Mesenchymal stem cell (in vitro differentiated cells and primary cell): Measurements from ENCODE around the gene LRRC26.

Experiments
- DNase-seq: peaks from one replicate; pipeline ENCODE4 v3.0.0-alpha.2; 2013
- H2AFZ ChIP-seq: one replicate; pipeline ENCODE4 v1.6.1; 2013; ENCODE audit warnings: low read depth, mild to moderate bottlenecking, control low read depth, inconsistent platforms, low read length, moderate library complexity
- H2AK5ac ChIP-seq: 2 replicates; pipeline ENCODE4 v1.6.1; 2013; ENCODE audit warnings: low read length, moderate library complexity, mild to moderate bottlenecking, inconsistent platforms; ENCODE audit not compliant: severe bottlenecking
- H2BK120ac ChIP-seq: one replicate; pipeline ENCODE4 v1.6.1; 2013; ENCODE audit warnings: low read depth, mild to moderate bottlenecking, inconsistent platforms, low read length, moderate library complexity
- H2BK12ac ChIP-seq, 2 experiments: one replicate each; pipeline ENCODE4 v1.6.1; 2013; ENCODE audit warnings: inconsistent platforms in 2 of 2, low read length in 2 of 2, mild to moderate bottlenecking in 2 of 2, moderate library complexity in 2 of 2, control low read depth in 1 of 2
- H2BK15ac ChIP-seq: one replicate; pipeline ENCODE4 v1.6.1; 2013; ENCODE audit warnings: mild to moderate bottlenecking, low read depth, inconsistent platforms; ENCODE audit not compliant: poor library complexity, severe bottlenecking
- H2BK5ac ChIP-seq: 2 replicates; pipeline ENCODE4 v1.6.1; 2013; ENCODE audit warnings: low read depth, mild to moderate bottlenecking, low read length, control low read depth, inconsistent platforms; ENCODE audit not compliant: poor library complexity, severe bottlenecking
- H3K14ac ChIP-seq, 2 experiments: one replicate each; pipeline ENCODE4 v1.6.1; 2013; ENCODE audit warnings: inconsistent platforms in 2 of 2, low read length in 2 of 2, control low read depth in 1 of 2, mild to moderate bottlenecking in 1 of 2, moderate library complexity in 1 of 2
- H3K18ac ChIP-seq, 2 experiments: one replicate each; pipeline ENCODE4 v1.6.1; 2013; ENCODE audit warnings: inconsistent platforms in 2 of 2, low read length in 2 of 2, control low read depth in 1 of 2, low read depth in 1 of 2, mild to moderate bottlenecking in 1 of 2
- H3K23ac ChIP-seq, 2 experiments: one replicate each; pipeline ENCODE4 v1.6.1; 2013; ENCODE audit warnings: inconsistent platforms in 2 of 2, low read length in 2 of 2, mild to moderate bottlenecking in 2 of 2, moderate library complexity in 2 of 2, control low read depth in 1 of 2
- H3K27ac ChIP-seq: 2 replicates; pipeline ENCODE4 v1.5.1; 2013; ENCODE audit warnings: mild to moderate bottlenecking, moderate library complexity, low read length, control low read depth, inconsistent platforms; ENCODE audit not compliant: poor library complexity, severe bottlenecking
- H3K27me3 ChIP-seq, 2 experiments: 2 replicates each; pipeline versions ENCODE4 v1.6.1 to v1.7.0; 2013; ENCODE audit warnings: low read length in 2 of 2, mild to moderate bottlenecking in 2 of 2, moderate library complexity in 2 of 2, control low read depth in 1 of 2, inconsistent platforms in 1 of 2; ENCODE audit not compliant: control insufficient read depth in 1 of 2, insufficient read depth in 1 of 2
- H3K36me3 ChIP-seq, 2 experiments: 2 replicates each; pipeline versions ENCODE4 v1.6.1 to v1.7.0; 2013; ENCODE audit warnings: low read length in 2 of 2, control low read depth in 1 of 2, inconsistent platforms in 1 of 2, low read depth in 1 of 2, mild to moderate bottlenecking in 1 of 2; ENCODE audit not compliant: insufficient read depth in 2 of 2, control insufficient read depth in 1 of 2
- H3K4ac ChIP-seq, 2 experiments: one replicate each; pipeline ENCODE4 v1.6.1; 2013; ENCODE audit warnings: inconsistent platforms in 2 of 2, low read length in 2 of 2, mild to moderate bottlenecking in 2 of 2, moderate library complexity in 2 of 2, control low read depth in 1 of 2, low read depth in 1 of 2
- H3K4me1 ChIP-seq: 2 replicates; pipeline ENCODE4 v1.6.1; 2013; ENCODE audit warnings: low read depth, low read length, control low read depth; ENCODE audit not compliant: control insufficient read depth, insufficient read depth
- H3K4me2 ChIP-seq: 2 replicates; pipeline ENCODE4 v1.6.1; 2013; ENCODE audit warnings: low read length, mild to moderate bottlenecking, inconsistent platforms; ENCODE audit not compliant: poor library complexity, severe bottlenecking
- H3K4me3 ChIP-seq, 2 experiments: 2 replicates each; pipeline versions ENCODE4 v1.5.1 to v1.7.0; 2013; ENCODE audit warnings: low read length in 2 of 2, mild to moderate bottlenecking in 2 of 2, control low read depth in 1 of 2, low read depth in 1 of 2; ENCODE audit not compliant: insufficient read depth in 1 of 2
- H3K79me1 ChIP-seq: replicated peaks from 2 replicates; pipeline ENCODE4 v1.6.1; 2013; ENCODE audit warnings: mild to moderate bottlenecking, control low read depth, low read length, inconsistent platforms; ENCODE audit not compliant: poor library complexity, severe bottlenecking
- H3K9ac ChIP-seq: 2 replicates; pipeline ENCODE4 v1.7.0; 2013; ENCODE audit warnings: mild to moderate bottlenecking, low read length, moderate library complexity
- H3K9me3 ChIP-seq: 2 replicates; pipeline ENCODE4 v1.7.0; 2013; ENCODE audit warnings: mild to moderate bottlenecking, low read length; ENCODE audit not compliant: control insufficient read depth
- H4K8ac ChIP-seq: one replicate; pipeline ENCODE4 v1.6.1; 2013; ENCODE audit warnings: inconsistent platforms, mild to moderate bottlenecking, low read length, moderate library complexity
- H4K91ac ChIP-seq: one replicate; pipeline ENCODE4 v1.6.1; 2013; ENCODE audit warnings: mild to moderate bottlenecking, low read length, inconsistent platforms
- WGBS: methylation state at CpG from one replicate; pipeline ENCODE4 v1.1.7; 2013; ENCODE audit warnings: mixed read lengths; 5-methylcytosine and 5-hydroxymethylcytosine counted together

LRRC26 gene

DNA sequence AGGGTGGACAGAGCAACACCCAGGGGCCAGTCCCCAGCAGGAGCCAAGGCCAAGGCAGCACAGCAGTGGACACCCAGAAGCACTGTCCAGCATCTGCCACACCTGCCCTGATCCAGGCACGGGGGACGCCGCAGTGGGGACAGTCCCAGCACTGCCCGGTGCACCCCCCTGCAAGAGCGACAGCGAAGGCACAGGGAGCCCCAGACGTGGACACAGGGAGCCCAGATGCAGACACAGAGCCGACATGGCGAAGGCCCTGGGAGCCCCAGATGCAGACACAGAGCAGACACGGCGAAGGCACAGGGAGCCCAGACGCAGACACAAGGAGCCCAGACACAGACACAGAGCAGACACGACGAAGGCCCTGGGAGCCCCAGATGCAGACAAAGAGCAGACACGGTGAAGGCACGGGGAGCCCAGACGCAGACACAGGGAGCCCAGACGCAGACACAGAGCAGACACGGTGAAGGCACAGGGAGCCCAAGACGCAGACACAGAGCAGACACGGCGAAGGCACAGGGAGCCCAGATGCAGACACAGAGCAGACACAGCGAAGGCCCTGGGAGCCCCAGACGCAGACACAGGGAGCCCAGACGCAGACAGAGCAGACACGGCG lies 14.2 kb upstream of the LRRC26 start:
- Histone ChIP-seq H3K23ac (no peak overlapping the region), H3K36me3 (peaks cover 76 to 79% of the 10 kb centered on the region in 2 experiments), H3K4ac (no peak overlapping the region), H3K27ac (no peak overlapping the region), H3K4me2 (no peak overlapping the region), H3K4me1 (peaks cover 20% of the 10 kb centered on the region), H3K9me3 (no peaks in the 10 kb centered on the region), H3K4me3 (no peak overlapping the region), H3K9ac (no peak overlapping the region), H3K27me3 (no peaks in the 10 kb centered on the region), H2BK120ac (no peak overlapping the region), H2BK15ac (no peak overlapping the region), H2AK5ac (no peak overlapping the region), H3K18ac (no peak overlapping the region), H2AFZ (no peak overlapping the region), H4K8ac (no peak overlapping the region), H4K91ac (no peak overlapping the region), H3K79me1 (peaks cover 49% of the 10 kb centered on the region), H3K14ac (no peak overlapping the region), H2BK5ac (no peak overlapping the region), H2BK12ac (no peak overlapping the region)
- DNase-seq, result no peak
- 95% methylated on average over 27 of the region's 27 CpGs for WGBS

DNA sequence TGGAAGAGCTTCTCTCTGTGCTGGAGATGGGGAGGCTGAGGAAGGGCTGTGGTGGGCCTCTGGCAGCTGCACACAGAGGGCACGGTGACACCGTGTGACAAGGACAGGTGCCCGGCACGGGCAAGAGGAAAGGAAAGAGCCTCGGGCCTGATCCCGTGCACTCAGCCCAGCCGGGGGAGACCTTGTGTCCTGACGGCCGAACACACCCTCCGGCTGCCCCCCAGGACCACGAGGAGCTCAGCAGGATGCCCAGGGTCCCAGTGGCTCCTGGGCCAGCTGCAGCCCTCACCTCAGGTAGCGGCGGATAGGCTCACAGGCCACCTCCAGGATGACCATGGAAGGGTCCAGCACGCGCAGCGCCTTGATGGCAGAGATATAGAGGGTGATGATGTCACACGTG lies 13.0 kb upstream of the LRRC26 start:
- no peaks in the 10 kb centered on the region for H3K27me3 ChIP-seq
- 95% methylated on average over 17 of the region's 17 CpGs for WGBS
- no peak overlapping the region for H2AK5ac ChIP-seq
- H3K36me3 ChIP-seq, result peaks cover 76 to 91% of the 10 kb centered on the region in 2 experiments
- no peak overlapping the region for H2BK5ac ChIP-seq
- no peak overlapping the region for H3K18ac ChIP-seq
- H3K4me3 ChIP-seq, result no peak overlapping the region
- no peak overlapping the region for H2BK15ac ChIP-seq
- H2AFZ ChIP-seq, result no peak overlapping the region
- H3K9me3 ChIP-seq, result no peaks in the 10 kb centered on the region
- no peak overlapping the region for H3K4ac ChIP-seq
- H2BK12ac ChIP-seq, result no peak overlapping the region
- no peak overlapping the region for H3K4me2 ChIP-seq
- no peak overlapping the region for H3K9ac ChIP-seq
- H3K27ac ChIP-seq, result no peak overlapping the region
- no peak for DNase-seq
- no peak overlapping the region for H4K91ac ChIP-seq
- H3K23ac ChIP-seq, result no peak overlapping the region
- peaks cover 45% of the 10 kb centered on the region for H3K79me1 ChIP-seq
- no peak overlapping the region for H3K14ac ChIP-seq
- H2BK120ac ChIP-seq, result no peak overlapping the region
- no peak overlapping the region for H4K8ac ChIP-seq
- H3K4me1 ChIP-seq, result peaks cover 26% of the 10 kb centered on the region

DNA sequence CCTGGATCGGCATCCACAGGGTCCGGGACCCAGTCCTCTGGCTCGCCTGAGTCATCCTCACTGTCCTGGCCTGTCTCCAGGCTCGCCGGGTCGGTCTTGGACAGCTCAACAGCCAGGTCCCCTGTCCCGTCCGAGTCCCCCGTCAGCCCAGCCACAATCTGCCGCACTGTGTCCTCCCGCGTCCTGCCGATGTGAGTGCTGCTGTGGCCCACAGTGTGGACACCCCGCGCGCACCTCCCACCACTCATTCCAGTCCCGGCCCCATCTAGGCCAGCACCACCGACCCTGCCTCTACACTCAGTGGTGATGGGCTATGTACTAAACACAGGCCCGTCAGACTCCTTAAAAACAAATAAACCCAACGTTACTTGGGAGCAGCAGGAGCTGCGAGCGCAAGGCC lies 11.8 kb upstream of the LRRC26 start:
- no peak overlapping the region for H2AFZ ChIP-seq
- peaks cover 15% of the 10 kb centered on the region for H3K4me1 ChIP-seq
- no peaks in the 10 kb centered on the region for H3K9me3 ChIP-seq
- no peak overlapping the region for H4K91ac ChIP-seq
- H3K18ac ChIP-seq, result no peak overlapping the region
- no peak overlapping the region for H4K8ac ChIP-seq
- no peak overlapping the region for H3K4me3 ChIP-seq
- H3K4ac ChIP-seq, result no peak overlapping the region
- peaks cover 76 to 96% of the 10 kb centered on the region in 2 experiments for H3K36me3 ChIP-seq
- peaks cover 36% of the 10 kb centered on the region for H3K79me1 ChIP-seq
- no peak overlapping the region for H3K9ac ChIP-seq
- H2BK5ac ChIP-seq, result no peak overlapping the region
- H2AK5ac ChIP-seq, result no peak overlapping the region
- no peak overlapping the region for H2BK12ac ChIP-seq
- no peak for DNase-seq
- no peak overlapping the region for H2BK15ac ChIP-seq
- no peak overlapping the region for H3K23ac ChIP-seq
- H3K4me2 ChIP-seq, result no peak overlapping the region
- H3K27me3 ChIP-seq, result no peaks in the 10 kb centered on the region
- no peak overlapping the region for H3K14ac ChIP-seq
- H3K27ac ChIP-seq, result no peak overlapping the region
- 97% methylated on average over 22 of the region's 22 CpGs for WGBS
- no peak overlapping the region for H2BK120ac ChIP-seq

DNA sequence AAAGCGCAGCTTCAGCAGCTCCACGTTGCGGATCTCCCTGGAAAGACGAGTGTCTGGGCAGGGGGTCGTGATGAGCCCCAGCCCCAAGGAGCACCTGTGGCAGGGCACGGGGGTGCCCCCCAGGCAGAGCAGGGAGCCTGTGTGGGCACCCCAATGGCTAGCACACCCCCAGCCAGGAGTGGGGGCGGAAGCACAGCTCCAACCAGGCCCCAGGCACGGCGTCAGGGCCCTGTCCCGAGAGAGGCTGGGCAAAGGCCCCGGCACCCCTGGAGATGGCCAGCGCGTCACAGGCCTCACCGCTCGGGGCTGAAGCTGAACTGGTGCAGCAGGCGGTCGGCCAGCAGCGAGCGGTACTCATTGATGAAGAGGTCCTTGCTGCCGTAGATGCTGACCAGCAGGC lies 10.6 kb upstream of the LRRC26 start:
- no peak overlapping the region for H4K91ac ChIP-seq
- peaks cover 7% of the 10 kb centered on the region for H3K4me1 ChIP-seq
- no peaks in the 10 kb centered on the region for H3K9me3 ChIP-seq
- H3K18ac ChIP-seq, result no peak overlapping the region
- no peak overlapping the region for H3K4ac ChIP-seq
- H3K23ac ChIP-seq, result no peak overlapping the region
- H2BK15ac ChIP-seq, result no peak overlapping the region
- H3K14ac ChIP-seq, result no peak overlapping the region
- H3K36me3 ChIP-seq, result peaks cover 65 to 88% of the 10 kb centered on the region in 2 experiments
- H3K27ac ChIP-seq, result no peak overlapping the region
- H2AK5ac ChIP-seq, result no peak overlapping the region
- no peak overlapping the region for H3K4me3 ChIP-seq
- no peak overlapping the region for H3K9ac ChIP-seq
- H2AFZ ChIP-seq, result no peak overlapping the region
- no peak for DNase-seq
- H3K27me3 ChIP-seq, result no peaks in the 10 kb centered on the region
- H2BK5ac ChIP-seq, result no peak overlapping the region
- WGBS, result 98% methylated on average over 20 of the region's 20 CpGs
- H3K79me1 ChIP-seq, result peaks cover 24% of the 10 kb centered on the region
- no peak overlapping the region for H3K4me2 ChIP-seq
- H2BK12ac ChIP-seq, result no peak overlapping the region
- no peak overlapping the region for H4K8ac ChIP-seq
- no peak overlapping the region for H2BK120ac ChIP-seq
